ENCODE measurements around the gene RSRC1. TPM values are rescaled to one million over a fixed set of nuclear protein-coding genes. Genes with fewer than 3 reads are reported as not detected.
"Not testable (repeated sequence)": the region's sequence is repeated elsewhere in the genome, so short reads cannot be mapped to it uniquely, and the experiment has no call there.

Gene RSRC1
- total RNA-seq, 1 experiment from 2014 or later, result 63.9 TPM

DNA sequence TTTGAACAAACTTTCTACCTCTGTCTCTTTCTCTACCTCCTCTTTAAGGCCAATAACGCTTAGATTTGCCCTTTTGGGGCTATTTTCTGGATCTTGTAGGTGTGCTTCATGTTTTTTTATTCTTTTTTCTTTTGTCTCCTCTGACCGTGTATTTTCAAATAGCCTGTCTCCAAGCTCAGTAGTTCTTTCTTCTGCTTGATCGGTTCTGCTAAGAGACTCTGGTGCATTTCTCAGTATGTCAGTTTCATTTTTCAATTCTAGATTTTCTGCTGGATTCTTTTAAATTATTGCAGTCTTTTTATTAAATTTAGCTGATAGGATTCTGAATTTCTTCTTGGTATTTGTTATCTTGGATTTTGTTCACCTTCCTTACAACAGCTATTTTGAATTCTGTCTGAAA is 148.7 kb downstream of the RSRC1 start:
- in situ Hi-C loops (cut with HindIII; ENCODE audit: low pct_unique_long_range_greater_than_20kb, low sequenced_read_pairs), result no loop called here
- DNase-seq (ENCODE audit: low read depth, low spot score), result no peak

- in situ Hi-C loops (cut with HindIII; ENCODE audit: low pct_unique_long_range_greater_than_20kb, low sequenced_read_pairs), result no loop called here
- no peak for DNase-seq (ENCODE audit: low read depth, low spot score)
Measured at GRCh38 chr3:158260392-158260791, 150.5 kb downstream of the RSRC1 start.

GRCh38 chr3:158261371-158261991 is 151.6 kb downstream of the RSRC1 start:
- in situ Hi-C loops (cut with HindIII; ENCODE audit: low pct_unique_long_range_greater_than_20kb, low sequenced_read_pairs), result no loop called here
- DNase-seq (ENCODE audit: low read depth, low spot score), result peak; percentile 28

DNA sequence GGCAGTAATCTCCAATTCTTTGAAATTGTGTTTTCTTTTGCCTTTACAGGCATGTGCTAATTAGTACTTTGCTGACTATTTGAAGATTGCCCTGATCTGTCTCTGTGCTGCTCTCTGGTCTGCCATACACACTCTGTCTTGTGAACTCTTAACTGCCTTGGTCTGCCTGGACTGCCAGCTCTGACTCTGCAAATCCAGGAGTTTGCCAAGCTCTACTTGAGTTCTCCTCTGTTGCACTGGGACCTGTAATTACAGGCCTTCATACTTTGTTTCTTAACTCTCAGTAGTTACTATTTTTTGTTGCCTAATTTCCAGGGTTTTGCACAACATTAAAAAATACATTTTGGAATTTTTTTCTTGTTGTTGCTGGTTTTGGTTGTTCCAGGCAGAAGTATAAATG is 155.0 kb downstream of the RSRC1 start:
- in situ Hi-C loops (cut with HindIII; ENCODE audit: low pct_unique_long_range_greater_than_20kb, low sequenced_read_pairs), result no loop called here
- no peak for DNase-seq (ENCODE audit: low read depth, low spot score)

GRCh38 chr3:158267015-158267414 is 157.1 kb downstream of the RSRC1 start:
- in situ Hi-C loops (cut with HindIII; ENCODE audit: low pct_unique_long_range_greater_than_20kb, low sequenced_read_pairs), result no loop called here
- DNase-seq (ENCODE audit: low read depth, low spot score), result no peak

GRCh38 chr3:158269942-158270341 is 160.1 kb downstream of the RSRC1 start:
- in situ Hi-C loops (cut with HindIII; ENCODE audit: low pct_unique_long_range_greater_than_20kb, low sequenced_read_pairs), result no loop called here
- no peak for DNase-seq (ENCODE audit: low read depth, low spot score)

DNA sequence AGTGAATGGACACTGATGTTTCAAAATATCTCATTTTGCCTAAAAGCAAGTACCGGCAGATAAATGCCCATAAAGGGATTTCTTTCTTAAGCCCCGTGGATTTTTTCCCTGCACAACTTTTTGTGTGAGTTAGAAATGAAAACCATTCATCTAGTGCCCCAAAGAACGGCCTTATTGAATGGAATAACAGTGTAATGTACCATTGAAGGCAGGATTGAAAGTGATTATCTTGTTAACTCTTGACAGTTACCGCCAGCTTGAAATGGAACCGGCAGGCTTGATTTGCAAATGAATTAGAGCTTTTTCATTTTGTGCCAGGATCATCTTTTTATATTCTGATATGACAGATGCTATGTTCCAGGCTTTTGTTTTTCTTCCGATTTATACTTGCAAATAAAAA is 162.2 kb downstream of the RSRC1 start:
- in situ Hi-C loops (cut with HindIII; ENCODE audit: low pct_unique_long_range_greater_than_20kb, low sequenced_read_pairs), result no loop called here

GRCh38 chr3:158273656-158274055 is 163.8 kb downstream of the RSRC1 start:
- no peak for DNase-seq (ENCODE audit: low read depth, low spot score)
- in situ Hi-C loops (cut with HindIII; ENCODE audit: low pct_unique_long_range_greater_than_20kb, low sequenced_read_pairs), result no loop called here

More for the DNA sequence above, 162.2 kb downstream of the RSRC1 start:
- no peak for DNase-seq (ENCODE audit: low read depth, low spot score)

- DNase-seq (ENCODE audit: low read depth, low spot score), result no peak
- in situ Hi-C loops (cut with HindIII; ENCODE audit: low pct_unique_long_range_greater_than_20kb, low sequenced_read_pairs), result no loop called here
Measured at GRCh38 chr3:158278187-158278586, 168.3 kb downstream of the RSRC1 start.

- in situ Hi-C loops (cut with HindIII; ENCODE audit: low pct_unique_long_range_greater_than_20kb, low sequenced_read_pairs), result no loop called here
- DNase-seq (ENCODE audit: low read depth, low spot score), result no peak
Measured at GRCh38 chr3:158279609-158280008, 169.7 kb downstream of the RSRC1 start.

DNA sequence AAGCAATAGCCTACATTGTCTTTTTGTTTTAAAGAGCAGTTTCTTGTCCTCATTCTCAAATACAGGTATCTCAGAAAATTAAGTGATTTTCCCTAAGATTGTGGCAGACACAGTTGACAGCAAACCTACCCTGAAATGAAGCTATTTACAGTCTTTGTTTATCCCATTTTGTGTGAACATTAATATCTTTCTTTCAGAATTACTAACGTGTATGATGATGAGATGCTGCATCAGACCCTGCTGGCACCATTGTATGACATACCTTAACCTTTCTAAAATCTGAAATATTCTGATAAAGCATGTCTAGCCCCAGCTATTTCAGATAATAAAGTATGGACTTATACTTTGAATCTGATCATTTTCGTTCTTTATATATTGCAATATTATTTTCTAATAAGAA is 185.9 kb downstream of the RSRC1 start:
- no peak for DNase-seq (ENCODE audit: low read depth, low spot score)
- in situ Hi-C loops (cut with HindIII; ENCODE audit: low pct_unique_long_range_greater_than_20kb, low sequenced_read_pairs), result no loop called here

GRCh38 chr3:158297940-158298339 is 188.1 kb downstream of the RSRC1 start:
- DNase-seq (ENCODE audit: low read depth, low spot score), result no peak
- in situ Hi-C loops (cut with HindIII; ENCODE audit: low pct_unique_long_range_greater_than_20kb, low sequenced_read_pairs), result no loop called here

DNA sequence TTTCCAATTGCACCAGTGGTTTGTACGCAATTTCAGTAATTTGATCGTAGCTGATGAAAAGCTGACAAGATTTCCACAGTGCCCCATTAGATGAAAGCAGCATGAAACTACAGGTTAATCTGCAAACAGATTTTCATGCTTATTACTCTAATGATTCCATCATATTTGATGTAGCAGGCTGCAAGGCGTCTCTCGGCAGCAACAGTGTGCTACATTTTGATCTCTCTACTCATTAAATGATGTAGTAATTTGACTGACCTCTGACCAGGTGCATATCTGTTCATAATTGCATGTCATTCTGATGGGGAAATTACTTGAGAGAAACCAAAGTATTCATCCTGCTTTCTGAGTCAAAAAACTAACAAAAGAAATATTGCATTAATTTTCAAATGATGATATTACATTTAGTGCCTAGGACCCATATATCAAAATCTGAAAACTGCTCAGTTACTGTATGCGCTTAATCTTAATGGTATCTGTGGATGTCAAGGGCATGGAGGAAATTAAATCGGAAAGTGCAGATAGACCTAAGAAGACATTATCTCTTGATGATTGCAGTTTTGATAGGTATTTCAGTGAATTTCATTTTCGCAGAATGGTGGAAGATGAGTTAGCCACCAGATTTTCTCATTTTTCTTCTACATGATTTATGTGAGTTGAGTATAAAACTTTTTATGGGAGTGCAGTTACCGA is 198.5 kb downstream of the RSRC1 start:
- in situ Hi-C loops (cut with HindIII; ENCODE audit: low pct_unique_long_range_greater_than_20kb, low sequenced_read_pairs), result no loop called here

GRCh38 chr3:158312560-158313141 is 202.8 kb downstream of the RSRC1 start:
- in situ Hi-C loops (cut with HindIII; ENCODE audit: low pct_unique_long_range_greater_than_20kb, low sequenced_read_pairs), result no loop called here
- DNase-seq (ENCODE audit: low read depth, low spot score), result no peak

More for the DNA sequence above, 198.5 kb downstream of the RSRC1 start:
- DNase-seq (ENCODE audit: low read depth, low spot score), result no peak

DNA sequence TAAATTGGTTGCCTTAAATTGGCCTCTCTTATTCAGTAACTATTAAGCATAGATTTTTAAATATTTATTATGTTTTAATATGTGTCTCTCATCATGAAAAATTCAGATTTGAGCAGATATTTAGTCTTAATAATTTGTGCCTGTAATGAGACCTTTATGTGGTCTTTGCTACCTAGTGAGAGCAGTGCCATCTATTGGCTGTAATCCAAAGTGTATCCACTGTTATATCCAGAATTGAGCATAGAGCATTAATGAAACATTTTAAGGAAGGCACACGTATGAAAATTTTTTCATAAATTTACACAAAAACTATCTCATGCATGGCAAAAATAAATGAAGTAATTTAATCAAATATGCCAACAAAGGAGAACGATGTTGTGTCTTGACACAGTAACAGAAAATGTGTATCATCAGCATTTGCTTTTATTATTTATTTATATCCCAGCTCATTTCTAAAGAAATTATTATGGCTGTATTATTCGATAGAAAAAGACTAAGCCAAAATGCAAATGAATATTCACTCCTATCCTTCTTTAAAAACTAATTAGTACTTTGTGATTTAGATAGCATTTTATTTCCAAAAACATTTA is 203.5 kb downstream of the RSRC1 start:
- in situ Hi-C loops (cut with HindIII; ENCODE audit: low pct_unique_long_range_greater_than_20kb, low sequenced_read_pairs), result no loop called here

GRCh38 chr3:158314426-158315357 is 204.8 kb downstream of the RSRC1 start:
- DNase-seq (ENCODE audit: low read depth, low spot score), result no peak
- in situ Hi-C loops (cut with HindIII; ENCODE audit: low pct_unique_long_range_greater_than_20kb, low sequenced_read_pairs), result no loop called here

More for the DNA sequence above, 203.5 kb downstream of the RSRC1 start:
- DNase-seq (ENCODE audit: low read depth, low spot score), result peak; percentile 67

DNA sequence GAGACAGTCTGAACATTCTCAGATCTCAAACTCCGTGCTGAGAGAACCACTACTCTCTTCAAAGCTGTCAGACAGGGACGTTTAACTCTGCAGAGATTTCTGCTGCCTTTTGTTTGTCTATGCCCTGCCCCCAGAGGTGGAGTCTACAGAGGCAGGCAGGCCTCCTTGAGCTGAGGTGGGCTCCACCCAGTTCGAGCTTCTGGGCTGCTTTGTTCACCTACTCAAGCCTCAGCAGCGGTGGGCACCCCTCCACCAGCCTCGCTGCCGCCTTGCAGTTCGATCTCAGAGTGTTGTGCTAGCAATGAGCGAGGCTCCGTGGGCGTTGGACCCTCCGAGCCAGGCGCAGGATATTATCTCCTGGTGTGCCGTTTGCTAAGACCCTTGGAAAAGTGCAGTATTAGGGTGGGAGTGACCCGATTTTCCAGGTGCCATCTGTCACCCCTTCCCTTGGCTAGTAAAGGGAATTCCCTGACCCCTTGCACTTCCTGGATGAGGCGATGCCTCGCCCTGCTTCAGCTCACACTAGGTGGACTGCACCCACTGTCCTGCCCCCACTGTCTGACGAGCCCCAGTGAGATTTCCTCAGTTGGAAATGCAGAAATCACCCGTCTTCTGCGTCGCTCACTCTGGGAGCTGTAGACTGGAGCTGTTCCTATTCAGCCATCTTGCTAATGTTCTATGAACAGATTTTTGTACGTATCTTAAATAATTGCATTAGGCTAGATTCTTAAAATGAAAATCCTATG is 220.0 kb downstream of the RSRC1 start:
- in situ Hi-C loops (cut with HindIII; ENCODE audit: low pct_unique_long_range_greater_than_20kb, low sequenced_read_pairs); DNase-seq (ENCODE audit: low read depth, low spot score): not testable (repeated sequence)
